ENCODE data around the gene HMGCS2.

The HMGCS2 gene

GRCh38 chr1:119768778-119769177 is at the start of gene HMGCS2:
TSS of gene HMGCS2 (minus strand) at chr1:119768905. CDS start at chr1:119768844, 61 bp downstream.
- no peak within 1 kb of the TSS for H3K9ac ChIP-seq (ENCODE audit: low read length)
- peak within 1 kb of the TSS; percentile 48 for H3K4me3 ChIP-seq (ENCODE audit: low read length)
- no peak within 1 kb of the TSS for H3K27ac ChIP-seq (ENCODE audit: low read depth, low read length)
- peaks cover 4% of the 10 kb centered on the region for H3K36me3 ChIP-seq (ENCODE audit: control insufficient read depth, insufficient read depth, low read length)
- no peaks in the 10 kb centered on the region for H3K27me3 ChIP-seq (ENCODE audit: control insufficient read depth, insufficient read depth, low read length)
- H3K4me1 ChIP-seq (ENCODE audit: control insufficient read depth, insufficient read depth, low read length): no peaks in the 10 kb centered on the region

DNA sequence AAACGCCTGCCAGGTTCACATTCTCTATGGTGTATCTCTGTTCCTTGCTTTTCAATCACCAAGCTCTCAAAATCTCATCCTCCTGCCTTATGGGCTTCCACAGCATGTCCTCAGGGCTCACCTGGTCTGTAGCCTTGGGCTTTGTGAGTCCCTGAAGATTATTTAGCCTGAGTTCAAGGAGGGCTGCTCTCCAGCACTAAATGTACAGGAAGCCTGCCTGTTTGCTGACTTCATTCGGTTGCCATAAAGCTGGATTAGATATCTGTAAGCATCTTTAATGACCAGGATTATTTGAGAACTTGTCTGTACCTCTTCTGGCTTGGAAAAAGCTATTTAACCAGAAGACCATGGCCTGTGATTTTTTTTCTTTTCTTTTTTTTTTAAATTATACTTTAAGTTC is 49.5 kb upstream of the HMGCS2 start:
- Histone ChIP-seq H3K9ac (ENCODE audit: low read length) (no peak overlapping the region), H3K4me1 (ENCODE audit: control insufficient read depth, insufficient read depth, low read length) (no peaks in the 10 kb centered on the region), H3K36me3 (ENCODE audit: control insufficient read depth, insufficient read depth, low read length) (no peaks in the 10 kb centered on the region), H3K4me3 (ENCODE audit: low read length) (no peak overlapping the region), H3K27ac (ENCODE audit: low read depth, low read length) (no peak overlapping the region), H3K27me3 (ENCODE audit: control insufficient read depth, insufficient read depth, low read length) (no peaks in the 10 kb centered on the region)

- no peak overlapping the region for H3K9ac ChIP-seq (ENCODE audit: low read length)
- no peaks in the 10 kb centered on the region for H3K4me1 ChIP-seq (ENCODE audit: control insufficient read depth, insufficient read depth, low read length)
- no peak overlapping the region for H3K27ac ChIP-seq (ENCODE audit: low read depth, low read length)
- H3K27me3 ChIP-seq (ENCODE audit: control insufficient read depth, insufficient read depth, low read length): no peaks in the 10 kb centered on the region
- H3K36me3 ChIP-seq (ENCODE audit: control insufficient read depth, insufficient read depth, low read length): no peaks in the 10 kb centered on the region
- no peak overlapping the region for H3K4me3 ChIP-seq (ENCODE audit: low read length)
Measured at GRCh38 chr1:119816407-119816806, 47.7 kb upstream of the HMGCS2 start.

DNA sequence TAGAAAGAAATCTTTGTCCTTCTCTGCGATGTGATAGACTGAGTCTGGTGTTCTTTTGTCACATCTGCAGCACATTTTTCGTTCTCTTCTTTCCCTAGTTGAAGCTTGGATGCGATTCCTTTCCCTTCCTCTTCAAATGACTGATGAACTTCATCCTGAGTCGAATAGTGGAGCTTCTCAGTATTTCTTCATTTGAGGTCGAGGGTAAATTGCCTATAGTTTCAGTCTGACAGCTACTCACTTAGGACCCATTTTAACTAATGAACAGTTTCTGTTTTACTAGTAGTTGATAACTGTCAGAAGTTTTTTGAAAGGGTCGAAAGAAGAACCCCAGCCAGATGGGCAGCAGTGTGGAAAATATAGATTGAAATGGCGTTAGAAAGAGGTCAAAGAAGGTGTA is 47.2 kb upstream of the HMGCS2 start:
- H3K4me3 ChIP-seq (ENCODE audit: low read length): no peak overlapping the region
- no peaks in the 10 kb centered on the region for H3K36me3 ChIP-seq (ENCODE audit: control insufficient read depth, insufficient read depth, low read length)
- H3K9ac ChIP-seq (ENCODE audit: low read length): no peak overlapping the region
- no peak overlapping the region for H3K27ac ChIP-seq (ENCODE audit: low read depth, low read length)
- no peaks in the 10 kb centered on the region for H3K27me3 ChIP-seq (ENCODE audit: control insufficient read depth, insufficient read depth, low read length)
- no peaks in the 10 kb centered on the region for H3K4me1 ChIP-seq (ENCODE audit: control insufficient read depth, insufficient read depth, low read length)

DNA sequence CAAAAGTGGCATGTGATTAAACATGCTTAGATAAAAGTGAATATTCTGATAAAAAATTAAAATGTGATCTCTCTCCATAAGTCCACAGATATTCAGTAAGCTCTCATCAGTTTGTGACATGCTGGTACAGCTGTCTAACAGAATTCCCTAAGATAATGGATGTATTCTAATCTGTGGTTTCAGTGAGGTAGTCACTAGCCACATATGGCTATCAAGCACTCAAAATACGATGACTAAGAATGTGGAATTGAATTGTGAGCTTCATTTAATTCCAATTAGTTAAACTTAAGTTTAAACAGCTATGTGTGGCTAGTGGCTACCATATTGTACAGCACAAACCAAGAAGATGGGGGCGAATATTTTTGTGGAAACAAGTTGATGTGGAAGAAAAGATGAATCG is 46.7 kb upstream of the HMGCS2 start:
- no peak overlapping the region for H3K27ac ChIP-seq (ENCODE audit: low read depth, low read length)
- no peaks in the 10 kb centered on the region for H3K36me3 ChIP-seq (ENCODE audit: control insufficient read depth, insufficient read depth, low read length)
- H3K4me3 ChIP-seq (ENCODE audit: low read length): no peak overlapping the region
- H3K4me1 ChIP-seq (ENCODE audit: control insufficient read depth, insufficient read depth, low read length): no peaks in the 10 kb centered on the region
- H3K9ac ChIP-seq (ENCODE audit: low read length): no peak overlapping the region
- H3K27me3 ChIP-seq (ENCODE audit: control insufficient read depth, insufficient read depth, low read length): no peaks in the 10 kb centered on the region

DNA sequence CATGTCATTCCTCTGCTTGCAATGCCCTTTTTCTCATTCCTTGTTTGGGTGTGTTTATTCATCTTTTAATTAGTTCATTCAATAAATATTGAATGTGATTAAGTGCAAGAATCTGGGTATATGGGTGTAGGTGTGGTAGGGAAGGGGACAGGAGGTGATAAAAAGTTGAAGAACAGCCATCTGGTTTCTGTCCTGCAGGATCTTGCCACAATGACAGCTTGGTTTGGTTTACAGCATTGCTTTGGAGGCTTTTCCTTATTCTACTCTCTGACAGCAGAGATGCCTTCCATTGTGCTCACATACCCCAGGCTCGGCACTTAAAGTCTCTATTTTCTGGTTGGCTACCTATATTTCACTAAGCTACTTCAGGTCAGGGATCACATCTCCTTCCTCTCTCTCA is 45.6 kb upstream of the HMGCS2 start:
- Histone ChIP-seq H3K9ac (ENCODE audit: low read length) (no peak overlapping the region), H3K4me1 (ENCODE audit: control insufficient read depth, insufficient read depth, low read length) (no peaks in the 10 kb centered on the region), H3K27ac (ENCODE audit: low read depth, low read length) (no peak overlapping the region), H3K36me3 (ENCODE audit: control insufficient read depth, insufficient read depth, low read length) (no peaks in the 10 kb centered on the region), H3K27me3 (ENCODE audit: control insufficient read depth, insufficient read depth, low read length) (no peaks in the 10 kb centered on the region), H3K4me3 (ENCODE audit: low read length) (no peak overlapping the region)

- no peaks in the 10 kb centered on the region for H3K36me3 ChIP-seq (ENCODE audit: control insufficient read depth, insufficient read depth, low read length)
- H3K27ac ChIP-seq (ENCODE audit: low read depth, low read length): no peak overlapping the region
- no peak overlapping the region for H3K9ac ChIP-seq (ENCODE audit: low read length)
- H3K27me3 ChIP-seq (ENCODE audit: control insufficient read depth, insufficient read depth, low read length): no peaks in the 10 kb centered on the region
- no peak overlapping the region for H3K4me3 ChIP-seq (ENCODE audit: low read length)
- peaks cover 3% of the 10 kb centered on the region for H3K4me1 ChIP-seq (ENCODE audit: control insufficient read depth, insufficient read depth, low read length)
Measured at GRCh38 chr1:119811985-119812557, 43.4 kb upstream of the HMGCS2 start.

DNA sequence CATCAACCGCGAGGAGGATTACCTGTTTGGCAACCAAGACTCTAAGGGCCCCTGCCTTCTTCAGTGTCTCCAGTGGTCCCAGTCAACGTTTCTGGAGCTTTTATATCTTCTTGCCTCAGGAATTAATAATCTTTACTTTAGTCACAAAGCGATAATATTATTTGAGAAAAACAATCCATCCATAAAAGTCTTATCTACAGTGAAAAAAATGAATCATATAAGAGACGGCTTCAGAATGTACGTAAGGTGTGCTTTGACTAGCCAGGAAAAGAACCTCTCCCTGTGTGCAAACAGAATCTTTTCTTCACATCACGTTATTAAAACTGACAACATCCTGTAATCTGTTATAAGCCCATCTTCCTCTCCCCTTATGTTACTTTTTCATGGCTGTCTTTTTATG is 42.7 kb upstream of the HMGCS2 start, which contains the start of gene REG4:
TSS of gene REG4 (minus strand) at position 74 of the 400 bp plus-strand sequence. CDS start 2,691 bp downstream, outside the sequence.
- H3K27me3 ChIP-seq (ENCODE audit: control insufficient read depth, insufficient read depth, low read length): no peaks in the 10 kb centered on the region
- no peak within 1 kb of the TSS for H3K4me3 ChIP-seq (ENCODE audit: low read length)
- H3K36me3 ChIP-seq (ENCODE audit: control insufficient read depth, insufficient read depth, low read length): no peaks in the 10 kb centered on the region
- no peak within 1 kb of the TSS for H3K9ac ChIP-seq (ENCODE audit: low read length)
- H3K4me1 ChIP-seq (ENCODE audit: control insufficient read depth, insufficient read depth, low read length): peaks cover 3% of the 10 kb centered on the region
- no peak within 1 kb of the TSS for H3K27ac ChIP-seq (ENCODE audit: low read depth, low read length)

- Histone ChIP-seq H3K27ac (ENCODE audit: low read depth, low read length) (no peak overlapping the region), H3K4me3 (ENCODE audit: low read length) (no peak overlapping the region), H3K27me3 (ENCODE audit: control insufficient read depth, insufficient read depth, low read length) (no peaks in the 10 kb centered on the region), H3K4me1 (ENCODE audit: control insufficient read depth, insufficient read depth, low read length) (peaks cover 3% of the 10 kb centered on the region), H3K36me3 (ENCODE audit: control insufficient read depth, insufficient read depth, low read length) (no peaks in the 10 kb centered on the region), H3K9ac (ENCODE audit: low read length) (no peak overlapping the region)
Measured at GRCh38 chr1:119808972-119809550, 40.4 kb upstream of the HMGCS2 start.

GRCh38 chr1:119808491-119808890 is 39.8 kb upstream of the HMGCS2 start:
- H3K9ac ChIP-seq (ENCODE audit: low read length): no peak overlapping the region
- H3K4me1 ChIP-seq (ENCODE audit: control insufficient read depth, insufficient read depth, low read length): peaks cover 3% of the 10 kb centered on the region
- no peak overlapping the region for H3K4me3 ChIP-seq (ENCODE audit: low read length)
- H3K27me3 ChIP-seq (ENCODE audit: control insufficient read depth, insufficient read depth, low read length): no peaks in the 10 kb centered on the region
- H3K27ac ChIP-seq (ENCODE audit: low read depth, low read length): no peak overlapping the region
- H3K36me3 ChIP-seq (ENCODE audit: control insufficient read depth, insufficient read depth, low read length): no peaks in the 10 kb centered on the region

DNA sequence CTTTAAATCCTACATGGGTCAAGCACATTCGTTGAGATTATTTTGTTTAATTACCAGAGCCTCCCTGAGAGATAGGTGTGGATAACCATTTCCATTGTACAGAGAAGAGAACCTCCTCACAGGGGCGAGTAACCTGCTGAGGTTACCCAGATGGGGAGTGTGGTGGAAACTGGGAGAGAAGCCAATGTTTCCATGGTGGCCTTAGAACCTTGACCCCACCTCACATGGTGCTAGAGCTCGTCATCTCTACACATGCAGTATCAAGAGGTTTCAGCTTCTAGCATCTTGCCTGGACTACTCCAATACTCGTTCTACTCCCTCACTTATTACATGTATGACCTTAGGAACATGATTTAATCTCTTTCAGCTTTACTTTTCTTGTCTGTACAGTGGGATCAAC is 37.8 kb upstream of the HMGCS2 start:
- no peak overlapping the region for H3K27ac ChIP-seq (ENCODE audit: low read depth, low read length)
- no peaks in the 10 kb centered on the region for H3K27me3 ChIP-seq (ENCODE audit: control insufficient read depth, insufficient read depth, low read length)
- no peak overlapping the region for H3K4me3 ChIP-seq (ENCODE audit: low read length)
- no peak overlapping the region for H3K9ac ChIP-seq (ENCODE audit: low read length)
- no peaks in the 10 kb centered on the region for H3K36me3 ChIP-seq (ENCODE audit: control insufficient read depth, insufficient read depth, low read length)
- H3K4me1 ChIP-seq (ENCODE audit: control insufficient read depth, insufficient read depth, low read length): peaks cover 3% of the 10 kb centered on the region

- Histone ChIP-seq H3K27me3 (ENCODE audit: control insufficient read depth, insufficient read depth, low read length) (no peaks in the 10 kb centered on the region), H3K4me3 (ENCODE audit: low read length) (no peak overlapping the region), H3K27ac (ENCODE audit: low read depth, low read length) (no peak overlapping the region), H3K4me1 (ENCODE audit: control insufficient read depth, insufficient read depth, low read length) (peaks cover 3% of the 10 kb centered on the region), H3K36me3 (ENCODE audit: control insufficient read depth, insufficient read depth, low read length) (no peaks in the 10 kb centered on the region), H3K9ac (ENCODE audit: low read length) (no peak overlapping the region)
Measured at GRCh38 chr1:119805746-119806145, 37.0 kb upstream of the HMGCS2 start.

DNA sequence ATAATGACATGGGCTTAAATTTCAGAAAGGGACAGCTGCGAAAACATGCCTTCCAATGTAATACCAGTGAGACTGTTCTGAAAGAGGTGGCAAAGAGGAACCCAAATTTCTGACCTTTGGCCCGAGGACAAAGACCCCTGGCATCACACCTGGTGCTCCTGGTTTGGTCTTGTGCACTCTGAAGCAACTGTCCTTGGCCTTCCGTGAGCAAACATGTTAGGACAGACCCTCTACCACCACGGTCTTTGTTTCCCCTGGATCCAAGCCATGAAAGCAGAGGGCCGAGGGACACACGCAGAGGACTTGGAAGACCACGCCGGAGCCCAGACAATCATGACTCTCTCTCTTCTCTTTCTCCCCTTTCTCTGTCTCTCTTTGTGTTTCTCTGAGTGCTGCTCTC is 36.5 kb upstream of the HMGCS2 start:
- H3K9ac ChIP-seq (ENCODE audit: low read length): no peak overlapping the region
- H3K27me3 ChIP-seq (ENCODE audit: control insufficient read depth, insufficient read depth, low read length): no peaks in the 10 kb centered on the region
- H3K36me3 ChIP-seq (ENCODE audit: control insufficient read depth, insufficient read depth, low read length): no peaks in the 10 kb centered on the region
- H3K4me3 ChIP-seq (ENCODE audit: low read length): no peak overlapping the region
- H3K27ac ChIP-seq (ENCODE audit: low read depth, low read length): no peak overlapping the region
- peaks cover 3% of the 10 kb centered on the region for H3K4me1 ChIP-seq (ENCODE audit: control insufficient read depth, insufficient read depth, low read length)

Data from rectal smooth muscle tissue (tissue), 1 donor.